Type B pancreatic cell (in vitro differentiated cells): ENCODE results near the gene RSF1. TPM values are rescaled to one million over a fixed set of nuclear protein-coding genes. Genes with fewer than 3 reads are reported as not detected.
"Not testable (repeated sequence)": the region's sequence is repeated elsewhere in the genome, so short reads cannot be mapped to it uniquely, and the experiment has no call there.

Source experiments
- DNase-seq: peaks from one replicate; pipeline ENCODE4 v3.0.0; 2021; ENCODE audit warnings: mixed read lengths; ENCODE audit not compliant: unreplicated experiment; ENCODE audit errors: extremely low spot score
- H3K27ac Mint-ChIP-seq: 2 replicates; pipeline ENCODE4 v1.8.0; 2021; ENCODE audit warnings: mild to moderate bottlenecking, mixed read lengths
- H3K27me3 Mint-ChIP-seq: 2 replicates; pipeline ENCODE4 v1.8.0; 2021; ENCODE audit warnings: mixed read lengths
- H3K36me3 Mint-ChIP-seq: 2 replicates; pipeline ENCODE4 v1.8.0; 2021; ENCODE audit warnings: mixed read lengths
- H3K4me1 Mint-ChIP-seq: one replicate; pipeline ENCODE4 v1.8.0; 2021; ENCODE audit warnings: mixed read lengths; ENCODE audit not compliant: unreplicated experiment
- H3K4me3 Mint-ChIP-seq: 2 replicates; pipeline ENCODE4 v1.8.0; 2021; ENCODE audit warnings: mild to moderate bottlenecking, mixed read lengths
- H3K9me3 Mint-ChIP-seq: 2 replicates; pipeline ENCODE4 v1.8.0; 2021; ENCODE audit warnings: mixed read lengths
- long read RNA-seq: library from polyadenylated mRNA; unstranded; transcript quantifications from one replicate; pipeline ENCODE4 v2.0.0, GENCODE V29; 2020
- total RNA-seq: library from RNA; stranded (reverse); gene quantifications from 2 replicates; pipeline ENCODE4 v1.2.1, GENCODE V29; 2021; ENCODE audit warnings: low replicate concordance
- TF ChIP-seq, protein P1 (sequence below): fragments of 200-600 bp; sonication (generic); conservative IDR thresholded peaks from 2 replicates; pipeline ENCODE4 v1.5.0; 2021; ENCODE audit warnings: antibody characterized with exemption, mild to moderate bottlenecking

The RSF1 gene, protein sequence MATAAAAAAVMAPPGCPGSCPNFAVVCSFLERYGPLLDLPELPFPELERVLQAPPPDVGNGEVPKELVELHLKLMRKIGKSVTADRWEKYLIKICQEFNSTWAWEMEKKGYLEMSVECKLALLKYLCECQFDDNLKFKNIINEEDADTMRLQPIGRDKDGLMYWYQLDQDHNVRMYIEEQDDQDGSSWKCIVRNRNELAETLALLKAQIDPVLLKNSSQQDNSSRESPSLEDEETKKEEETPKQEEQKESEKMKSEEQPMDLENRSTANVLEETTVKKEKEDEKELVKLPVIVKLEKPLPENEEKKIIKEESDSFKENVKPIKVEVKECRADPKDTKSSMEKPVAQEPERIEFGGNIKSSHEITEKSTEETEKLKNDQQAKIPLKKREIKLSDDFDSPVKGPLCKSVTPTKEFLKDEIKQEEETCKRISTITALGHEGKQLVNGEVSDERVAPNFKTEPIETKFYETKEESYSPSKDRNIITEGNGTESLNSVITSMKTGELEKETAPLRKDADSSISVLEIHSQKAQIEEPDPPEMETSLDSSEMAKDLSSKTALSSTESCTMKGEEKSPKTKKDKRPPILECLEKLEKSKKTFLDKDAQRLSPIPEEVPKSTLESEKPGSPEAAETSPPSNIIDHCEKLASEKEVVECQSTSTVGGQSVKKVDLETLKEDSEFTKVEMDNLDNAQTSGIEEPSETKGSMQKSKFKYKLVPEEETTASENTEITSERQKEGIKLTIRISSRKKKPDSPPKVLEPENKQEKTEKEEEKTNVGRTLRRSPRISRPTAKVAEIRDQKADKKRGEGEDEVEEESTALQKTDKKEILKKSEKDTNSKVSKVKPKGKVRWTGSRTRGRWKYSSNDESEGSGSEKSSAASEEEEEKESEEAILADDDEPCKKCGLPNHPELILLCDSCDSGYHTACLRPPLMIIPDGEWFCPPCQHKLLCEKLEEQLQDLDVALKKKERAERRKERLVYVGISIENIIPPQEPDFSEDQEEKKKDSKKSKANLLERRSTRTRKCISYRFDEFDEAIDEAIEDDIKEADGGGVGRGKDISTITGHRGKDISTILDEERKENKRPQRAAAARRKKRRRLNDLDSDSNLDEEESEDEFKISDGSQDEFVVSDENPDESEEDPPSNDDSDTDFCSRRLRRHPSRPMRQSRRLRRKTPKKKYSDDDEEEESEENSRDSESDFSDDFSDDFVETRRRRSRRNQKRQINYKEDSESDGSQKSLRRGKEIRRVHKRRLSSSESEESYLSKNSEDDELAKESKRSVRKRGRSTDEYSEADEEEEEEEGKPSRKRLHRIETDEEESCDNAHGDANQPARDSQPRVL (N-terminal part only)
- 56.6 and 74.2 TPM in 2 replicates for total RNA-seq
- long read RNA-seq, full-length matches to known transcripts, result 9 of 23 reads
- long read RNA-seq, partial matches to known transcripts, result 8 of 23 reads
- long read RNA-seq, other reads (novel, unspliced or antisense), result 6 of 23 reads

DNA sequence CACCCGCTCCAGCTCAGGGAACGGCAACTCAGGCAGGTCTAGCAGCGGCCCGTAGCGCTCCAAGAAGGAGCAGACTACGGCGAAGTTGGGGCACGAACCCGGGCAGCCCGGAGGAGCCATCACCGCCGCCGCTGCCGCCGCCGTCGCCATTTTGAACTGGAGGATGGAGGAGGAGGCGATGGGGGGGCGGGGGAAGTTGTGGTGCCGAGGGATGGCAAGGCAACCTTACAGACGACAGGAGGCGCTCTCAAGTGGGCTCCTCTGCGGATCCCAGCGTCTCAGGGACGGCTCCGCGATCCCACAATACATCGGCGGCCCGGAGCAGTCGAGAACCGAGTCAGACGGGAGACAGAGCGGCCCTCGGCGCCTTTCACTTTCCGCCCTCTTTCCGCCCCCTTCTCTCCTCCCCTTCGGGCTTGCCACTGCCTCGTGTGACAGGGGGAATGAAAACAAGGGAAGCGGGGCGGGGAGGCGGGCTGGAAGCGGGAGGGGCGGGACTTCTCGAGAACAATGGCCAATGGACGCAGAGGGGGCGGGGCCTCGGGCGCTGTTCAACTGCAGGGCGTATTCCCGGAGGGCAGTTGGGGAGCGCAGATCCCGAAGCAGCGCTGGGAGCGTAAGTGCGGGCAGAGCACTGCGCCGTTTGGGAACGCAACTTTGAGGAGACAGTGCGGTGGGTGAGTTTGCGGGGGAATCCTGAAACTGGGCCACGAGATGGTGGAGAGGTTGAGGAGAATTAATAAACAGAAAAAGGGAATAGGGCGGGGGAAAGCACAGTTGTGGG is at the start of gene RSF1, which contains the start of gene AAMDC:
Gene RSF1, minus strand, starts transcription at position 158 of the 784 bp plus-strand sequence. Its CDS starts 8 bp downstream, at position 150.
Gene AAMDC, plus strand, starts transcription at position 580 of the 784 bp plus-strand sequence. CDS start 21,353 bp downstream, outside the sequence.
- H3K36me3 Mint-ChIP-seq, result peaks cover 4% of the 10 kb centered on the region
- H3K4me3 Mint-ChIP-seq, result peak within 1 kb of the TSS; percentile 100
- peak; percentile 97 for DNase-seq
- H3K9me3 Mint-ChIP-seq, result no peaks in the 10 kb centered on the region
- no peaks in the 10 kb centered on the region for H3K27me3 Mint-ChIP-seq
- H3K4me1 Mint-ChIP-seq, result peaks cover 24% of the 10 kb centered on the region
- H3K27ac Mint-ChIP-seq, result peak within 1 kb of the TSS; percentile 96
- TF ChIP-seq, protein P1, sequence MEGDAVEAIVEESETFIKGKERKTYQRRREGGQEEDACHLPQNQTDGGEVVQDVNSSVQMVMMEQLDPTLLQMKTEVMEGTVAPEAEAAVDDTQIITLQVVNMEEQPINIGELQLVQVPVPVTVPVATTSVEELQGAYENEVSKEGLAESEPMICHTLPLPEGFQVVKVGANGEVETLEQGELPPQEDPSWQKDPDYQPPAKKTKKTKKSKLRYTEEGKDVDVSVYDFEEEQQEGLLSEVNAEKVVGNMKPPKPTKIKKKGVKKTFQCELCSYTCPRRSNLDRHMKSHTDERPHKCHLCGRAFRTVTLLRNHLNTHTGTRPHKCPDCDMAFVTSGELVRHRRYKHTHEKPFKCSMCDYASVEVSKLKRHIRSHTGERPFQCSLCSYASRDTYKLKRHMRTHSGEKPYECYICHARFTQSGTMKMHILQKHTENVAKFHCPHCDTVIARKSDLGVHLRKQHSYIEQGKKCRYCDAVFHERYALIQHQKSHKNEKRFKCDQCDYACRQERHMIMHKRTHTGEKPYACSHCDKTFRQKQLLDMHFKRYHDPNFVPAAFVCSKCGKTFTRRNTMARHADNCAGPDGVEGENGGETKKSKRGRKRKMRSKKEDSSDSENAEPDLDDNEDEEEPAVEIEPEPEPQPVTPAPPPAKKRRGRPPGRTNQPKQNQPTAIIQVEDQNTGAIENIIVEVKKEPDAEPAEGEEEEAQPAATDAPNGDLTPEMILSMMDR, result peak; percentile 77

DNA sequence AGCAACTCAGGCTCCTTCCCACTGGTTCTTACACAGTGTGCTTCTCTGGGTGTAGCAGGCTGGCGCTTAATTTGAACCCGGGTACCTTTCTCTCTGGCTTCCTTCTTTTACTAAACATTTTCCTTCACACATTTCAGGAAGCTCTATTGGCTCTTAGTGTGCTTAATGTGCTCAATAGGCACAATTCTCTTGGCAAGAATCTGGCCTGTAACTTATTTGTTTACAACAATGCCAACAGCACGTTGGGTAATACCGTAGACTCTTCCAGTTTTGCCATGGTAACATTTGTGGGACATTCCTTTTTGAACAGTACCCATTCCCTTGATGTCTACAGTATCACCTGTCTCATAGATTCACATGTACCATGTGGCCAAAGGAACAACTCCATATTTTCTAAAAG is 48.2 kb upstream of the RSF1 start:
- Mint-ChIP-seq H3K27me3 (no peaks in the 10 kb centered on the region), H3K27ac (no peak overlapping the region), H3K9me3 (no peaks in the 10 kb centered on the region), H3K36me3 (peaks cover 13% of the 10 kb centered on the region), H3K4me3 (no peak overlapping the region), H3K4me1 (no peaks in the 10 kb centered on the region)
- TF ChIP-seq, protein P1, result no peak
- DNase-seq, result no peak

DNA sequence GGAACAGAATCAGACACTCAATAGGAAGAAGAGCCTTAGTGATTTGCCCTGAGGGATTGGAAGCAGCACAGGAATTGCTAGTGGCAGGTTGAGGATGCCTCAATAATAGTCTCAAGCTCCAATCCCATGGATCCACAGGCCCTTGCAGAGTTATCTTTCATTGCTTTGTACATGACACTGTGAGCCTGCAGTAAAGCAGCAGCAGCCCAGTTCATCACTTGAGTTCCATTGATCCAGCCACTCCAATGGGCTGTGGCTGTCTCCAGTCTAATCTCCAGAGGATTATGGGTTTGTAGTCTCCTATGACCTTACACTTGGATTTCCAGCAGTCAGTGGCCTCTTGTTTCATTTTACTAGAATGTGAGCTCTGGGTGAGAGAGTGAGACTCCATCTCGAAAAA is 45.8 kb upstream of the RSF1 start:
- Mint-ChIP-seq H3K4me1 (no peaks in the 10 kb centered on the region), H3K9me3 (no peaks in the 10 kb centered on the region), H3K36me3 (peaks cover 14% of the 10 kb centered on the region), H3K4me3 (no peak overlapping the region), H3K27me3 (no peaks in the 10 kb centered on the region), H3K27ac (no peak overlapping the region)
- no peak for DNase-seq
- TF ChIP-seq, protein P1, result no peak

DNA sequence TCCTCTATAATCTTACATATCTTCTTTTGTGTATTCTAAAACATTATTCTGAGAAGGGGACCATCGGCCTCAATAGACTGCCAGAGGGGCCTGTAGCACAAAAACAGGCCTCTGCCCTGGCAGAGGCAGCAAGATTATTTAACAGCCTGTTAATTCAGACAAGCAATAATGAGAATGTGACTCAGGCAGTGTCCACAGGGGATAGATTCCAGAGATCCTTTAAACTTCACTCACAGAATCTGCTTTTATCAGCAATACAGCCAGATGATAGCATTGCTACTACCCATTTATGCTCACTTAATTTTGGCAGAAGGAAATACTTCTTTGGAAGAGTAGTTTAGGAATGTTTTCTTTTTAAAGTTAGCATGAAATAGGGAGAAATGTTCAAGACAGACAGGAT is 45.3 kb upstream of the RSF1 start:
- DNase-seq, result no peak
- H3K4me3 Mint-ChIP-seq, result no peak overlapping the region
- no peaks in the 10 kb centered on the region for H3K9me3 Mint-ChIP-seq
- H3K27ac Mint-ChIP-seq, result no peak overlapping the region
- no peaks in the 10 kb centered on the region for H3K4me1 Mint-ChIP-seq
- TF ChIP-seq, protein P1, result no peak
- no peaks in the 10 kb centered on the region for H3K27me3 Mint-ChIP-seq
- peaks cover 12% of the 10 kb centered on the region for H3K36me3 Mint-ChIP-seq

DNA sequence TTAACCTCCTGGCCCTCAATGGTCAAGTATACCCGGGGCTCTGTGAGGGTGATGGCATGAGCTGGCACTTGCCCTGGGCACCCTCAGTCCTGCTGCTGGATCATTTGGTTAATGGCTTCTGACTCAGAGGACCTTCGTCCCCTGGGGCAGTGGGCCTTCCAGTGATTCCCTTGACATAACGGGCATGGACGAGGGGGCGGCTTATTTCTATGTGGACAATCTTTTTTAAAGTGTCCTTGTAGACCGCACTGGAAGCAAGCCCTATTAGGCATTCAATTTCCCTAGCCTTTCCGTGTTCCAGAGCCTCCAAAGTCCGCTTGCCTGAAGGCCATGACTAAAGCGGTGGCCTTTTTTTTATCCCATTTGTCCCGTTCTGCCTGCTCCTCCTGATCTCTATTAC is 40.9 kb upstream of the RSF1 start:
- not testable (repeated sequence) for H3K27me3 Mint-ChIP-seq, H3K27ac Mint-ChIP-seq, DNase-seq, H3K4me3 Mint-ChIP-seq, H3K9me3 Mint-ChIP-seq, H3K4me1 Mint-ChIP-seq
- H3K36me3 Mint-ChIP-seq, result peaks cover 13% of the 10 kb centered on the region

DNA sequence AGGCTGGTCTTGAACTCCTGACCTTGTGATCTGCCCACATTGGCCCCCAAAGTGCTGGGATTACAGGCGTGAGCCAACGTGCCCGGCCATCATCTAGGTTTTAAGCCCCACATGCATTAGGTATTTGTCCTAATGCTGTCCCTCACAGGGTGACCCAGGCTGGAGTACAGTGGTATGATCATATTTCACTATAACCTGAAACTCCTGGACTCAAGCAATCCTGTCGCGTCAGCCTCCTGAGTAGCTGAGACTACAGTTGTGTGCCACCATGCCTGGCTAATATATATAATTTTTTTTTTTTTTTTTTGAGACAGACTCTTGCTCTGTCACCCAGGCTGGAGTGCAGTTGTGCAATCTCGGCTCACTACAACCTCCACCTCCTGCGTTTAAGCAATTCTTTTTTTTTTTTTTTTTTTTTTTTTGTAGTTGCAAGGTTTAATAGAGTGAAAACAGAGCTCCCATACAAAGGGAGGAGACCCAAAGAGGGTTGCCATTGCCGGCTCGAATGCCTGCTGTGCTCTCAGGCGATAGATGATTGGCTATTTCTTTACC is 37.5 kb upstream of the RSF1 start:
- not testable (repeated sequence) for H3K27ac Mint-ChIP-seq, H3K4me3 Mint-ChIP-seq, H3K9me3 Mint-ChIP-seq, H3K27me3 Mint-ChIP-seq, H3K4me1 Mint-ChIP-seq, DNase-seq
- peaks cover 21% of the 10 kb centered on the region for H3K36me3 Mint-ChIP-seq
